Fibroblast of gingiva (primary cell): ENCODE measurements around the gene PRKN.

Source experiments
- DNase-seq: peaks from one replicate; pipeline ENCODE4 v3.0.0-alpha.2; 2011; ENCODE audit warnings: low read depth

PRKN gene

DNA sequence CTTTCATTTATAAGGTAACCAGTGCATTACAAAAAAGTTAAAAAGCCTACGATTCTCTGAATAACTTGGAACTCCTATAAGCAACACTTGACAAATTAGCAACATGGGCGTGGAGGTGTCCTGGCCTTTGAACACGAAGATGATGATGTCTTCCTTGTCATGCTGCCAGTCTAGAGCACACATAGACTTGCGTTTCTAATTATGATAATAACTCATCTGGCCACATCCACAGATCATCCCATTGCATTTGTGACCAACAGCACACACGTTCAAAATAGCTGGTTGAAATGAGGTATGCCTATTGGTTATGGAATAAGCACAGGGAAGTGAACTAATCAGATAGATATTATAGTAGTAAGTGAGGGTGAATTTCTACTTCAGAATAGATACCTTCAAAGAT lies 608.9 kb downstream of the PRKN start:
- DNase-seq: no peak

DNA sequence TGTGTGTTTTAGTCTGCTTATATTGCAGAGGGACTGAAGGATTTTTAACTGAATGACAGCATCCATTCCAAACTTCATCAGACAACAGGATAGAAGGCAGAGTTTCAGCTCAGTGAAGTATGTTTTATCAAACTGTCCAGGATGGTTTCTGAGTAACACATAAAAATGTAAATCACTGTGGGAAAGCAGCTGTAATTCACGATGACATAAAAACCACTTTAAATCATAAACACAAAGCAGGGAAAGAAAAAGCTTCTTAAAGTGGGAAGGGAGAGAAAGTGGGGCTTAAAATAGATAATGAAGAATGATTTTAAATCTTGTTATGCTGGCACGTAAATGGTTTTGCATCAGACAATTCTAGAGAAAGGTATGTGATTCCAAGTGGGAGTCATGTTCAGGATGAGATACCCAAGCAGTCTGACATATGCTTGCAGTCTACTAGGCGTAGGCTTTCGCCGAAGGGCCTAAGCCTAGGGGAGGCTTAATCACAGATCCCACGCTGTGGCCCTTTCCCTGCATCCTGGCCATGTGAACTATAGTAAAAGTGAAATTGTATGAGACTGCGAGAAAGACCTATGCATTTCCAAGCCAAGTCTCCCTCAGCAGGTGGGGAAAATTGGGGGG lies 610.6 kb downstream of the PRKN start:
- DNase-seq: no peak

DNA sequence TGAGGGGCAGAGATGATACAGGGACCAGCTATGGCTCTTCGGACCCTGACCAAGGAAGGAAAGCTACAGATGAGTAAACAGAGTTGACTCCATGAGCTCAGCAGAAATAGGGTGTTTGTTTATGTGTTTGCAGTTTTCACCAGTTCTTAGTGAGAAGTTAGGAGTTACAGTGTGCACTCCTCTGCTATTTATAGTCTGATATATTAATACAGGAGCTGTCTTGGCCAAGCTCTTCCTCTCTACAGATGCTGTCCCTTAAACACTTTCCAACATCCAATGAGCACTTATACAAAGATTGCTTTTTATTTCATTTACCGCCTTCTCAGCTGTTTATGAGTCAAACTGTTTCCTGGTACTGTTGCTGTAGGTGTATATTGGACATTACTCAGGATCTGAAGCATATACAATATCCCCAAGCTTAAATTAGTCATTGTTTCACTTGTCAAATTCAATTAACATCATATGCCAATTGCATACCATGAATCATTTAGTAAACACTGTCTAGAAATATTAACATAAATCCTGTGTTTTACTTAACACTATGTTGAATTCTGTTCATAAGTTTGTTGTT lies 618.0 kb downstream of the PRKN start:
- DNase-seq: peak; percentile 57

DNA sequence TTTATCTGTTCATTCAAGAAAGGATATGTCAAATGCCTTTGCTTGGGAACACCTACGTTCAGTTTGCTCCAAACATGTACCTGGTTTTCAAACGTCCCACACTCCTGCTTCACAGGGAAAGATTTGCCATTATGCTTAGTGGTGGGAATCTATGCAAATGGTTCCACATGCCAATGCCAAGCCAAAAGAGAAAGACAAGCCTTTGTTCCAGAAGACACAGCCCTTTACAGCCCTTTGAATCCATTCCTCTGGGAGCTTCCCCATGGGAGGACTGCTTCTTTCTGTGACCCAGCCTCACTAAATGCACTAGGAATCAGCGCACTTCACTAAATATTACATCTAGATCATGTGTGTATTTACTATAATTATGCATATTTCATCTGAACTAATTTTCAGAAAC lies 619.5 kb downstream of the PRKN start:
- no peak for DNase-seq

DNA sequence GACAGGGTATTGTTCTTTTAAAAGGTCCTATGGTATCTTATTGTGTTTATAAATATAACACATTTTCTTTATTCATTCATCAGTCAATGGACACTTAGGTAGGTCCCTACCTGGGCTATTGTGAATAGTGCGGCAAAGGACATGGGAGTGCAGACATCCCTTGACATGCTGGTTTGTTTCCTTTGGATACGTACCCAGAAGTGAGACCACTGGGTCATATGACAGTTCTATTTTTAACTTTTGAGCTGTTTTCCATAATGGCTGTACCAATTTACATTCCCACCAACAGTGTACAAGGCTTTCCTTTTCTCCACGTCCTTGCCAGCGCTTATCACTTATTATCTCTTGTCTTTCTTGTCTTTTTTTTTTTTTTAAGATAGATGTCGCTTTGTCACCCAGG lies 627.5 kb downstream of the PRKN start:
- DNase-seq: no peak

DNA sequence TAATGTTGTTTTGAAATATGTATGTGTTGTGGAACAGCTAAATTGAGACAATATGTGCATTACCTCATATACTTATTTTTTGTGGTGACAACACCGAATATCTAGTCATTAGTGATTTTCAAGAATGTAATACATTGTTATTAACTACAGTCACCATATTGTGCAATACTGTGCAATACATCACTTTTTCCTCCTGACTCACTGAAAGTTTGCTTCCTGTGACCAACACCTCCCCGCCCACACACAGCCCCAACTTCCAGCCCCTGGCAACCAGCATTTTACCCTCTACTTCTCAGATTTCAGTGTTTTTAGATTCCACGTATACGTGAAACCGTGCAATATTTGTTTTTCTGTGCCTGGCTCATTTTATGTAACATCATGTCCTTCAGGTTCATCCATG lies 627.9 kb downstream of the PRKN start:
- peak; percentile 95 for DNase-seq

DNA sequence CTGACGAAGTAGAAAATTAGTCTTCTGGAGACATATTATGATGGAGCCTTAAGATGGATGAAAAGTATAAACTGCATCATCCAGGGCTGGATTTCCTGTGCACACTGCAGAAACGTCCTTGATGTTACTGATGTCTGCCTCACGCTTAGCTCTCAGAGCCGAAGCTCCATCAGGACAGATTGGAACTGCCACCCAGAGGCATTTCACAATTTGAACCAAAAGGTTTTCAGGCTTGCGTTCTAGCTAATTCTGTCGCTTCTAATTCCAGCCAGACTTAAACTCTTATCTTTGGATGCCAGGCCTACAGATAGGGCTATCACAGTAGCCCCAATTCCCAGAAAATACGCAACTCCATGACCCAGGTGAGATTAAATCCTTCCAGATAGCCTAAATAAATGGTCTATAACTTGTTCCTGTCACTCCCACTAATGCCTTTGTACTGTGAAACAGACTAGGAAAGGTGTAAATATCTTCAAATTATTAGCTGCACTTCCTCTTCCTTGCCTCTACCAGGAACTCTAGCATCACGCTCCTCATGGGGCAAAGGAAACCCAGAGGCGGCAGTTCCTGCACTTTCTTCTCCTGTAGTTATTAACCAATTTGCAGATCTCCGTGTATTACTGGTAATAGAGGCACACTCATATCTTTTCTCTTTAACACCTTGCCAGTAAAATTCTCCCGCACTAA lies 634.6 kb downstream of the PRKN start:
- DNase-seq: no peak

DNA sequence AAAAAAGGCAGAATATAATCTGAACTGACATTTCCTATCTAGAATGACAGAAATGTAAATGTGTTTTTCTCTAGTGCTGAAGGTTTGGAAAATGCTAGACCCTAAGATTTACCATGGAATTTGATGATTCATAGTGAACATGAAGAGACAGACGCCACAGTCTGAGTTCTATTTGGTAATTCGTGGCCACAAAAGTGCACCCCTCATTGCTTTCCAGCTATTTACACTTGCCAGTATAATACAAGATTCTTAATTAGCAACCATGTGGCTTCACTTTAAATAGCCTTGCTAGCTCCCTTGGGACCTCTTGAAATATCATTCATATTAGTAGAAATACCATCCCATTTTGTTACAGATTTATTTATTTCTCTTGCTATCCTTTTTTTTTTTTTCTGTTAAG lies 636.8 kb downstream of the PRKN start:
- peak; percentile 93 for DNase-seq

DNA sequence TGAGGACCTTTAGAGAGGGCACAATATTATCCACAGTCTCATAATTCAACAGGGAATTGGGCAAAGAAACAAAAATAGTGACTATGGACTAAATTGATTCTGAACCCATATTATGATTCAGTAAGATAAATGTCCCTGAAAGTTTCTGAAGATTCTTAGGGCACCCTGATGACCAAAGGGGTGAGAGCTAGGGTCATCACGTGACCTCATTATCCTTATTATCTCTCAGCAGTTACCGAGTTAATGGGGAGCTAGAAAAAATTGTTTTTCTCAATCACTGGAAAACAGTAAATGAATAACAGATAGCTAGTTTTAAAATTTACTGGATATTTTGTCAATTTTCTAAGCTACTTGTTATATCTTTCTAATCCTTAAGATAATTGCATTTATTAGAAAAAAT lies 639.5 kb downstream of the PRKN start:
- DNase-seq: no peak

DNA sequence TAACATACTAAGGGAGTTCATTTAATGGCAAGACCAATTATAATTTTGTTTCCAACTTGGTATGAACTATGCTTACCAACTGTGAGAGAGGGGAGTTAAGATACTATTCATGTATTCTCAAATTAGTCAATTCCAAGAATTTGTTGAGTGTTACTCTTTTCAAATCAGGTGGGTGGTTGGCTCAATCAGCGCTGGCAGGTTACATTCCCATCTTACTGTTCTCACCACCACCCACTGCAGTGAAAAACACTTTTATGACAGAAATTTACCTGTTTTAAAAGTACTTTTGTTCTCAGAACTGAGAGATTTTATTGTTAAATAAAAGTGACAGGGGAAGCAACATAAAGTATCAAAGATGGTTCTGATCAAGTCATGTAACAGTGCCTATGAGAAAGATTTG lies 642.0 kb downstream of the PRKN start:
- DNase-seq: no peak

DNA sequence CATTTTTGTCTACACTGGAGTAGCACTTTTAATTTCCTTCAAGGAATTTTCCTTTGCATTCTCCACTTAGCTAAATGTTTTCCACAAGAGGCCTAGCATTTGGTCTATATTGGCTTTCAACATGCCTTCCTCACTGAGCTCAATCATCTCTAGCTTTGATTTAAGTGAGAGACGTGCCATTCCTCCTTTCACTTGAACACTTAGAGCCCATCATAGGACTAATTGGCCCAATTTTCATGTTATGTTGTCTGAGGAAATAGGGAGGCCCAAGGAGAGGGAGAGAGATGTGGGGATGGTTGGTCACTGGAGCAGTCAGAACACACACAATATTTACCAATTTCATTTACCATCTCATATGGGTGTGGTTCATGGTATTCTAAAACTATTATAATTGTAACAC lies 645.0 kb downstream of the PRKN start:
- DNase-seq: no peak

DNA sequence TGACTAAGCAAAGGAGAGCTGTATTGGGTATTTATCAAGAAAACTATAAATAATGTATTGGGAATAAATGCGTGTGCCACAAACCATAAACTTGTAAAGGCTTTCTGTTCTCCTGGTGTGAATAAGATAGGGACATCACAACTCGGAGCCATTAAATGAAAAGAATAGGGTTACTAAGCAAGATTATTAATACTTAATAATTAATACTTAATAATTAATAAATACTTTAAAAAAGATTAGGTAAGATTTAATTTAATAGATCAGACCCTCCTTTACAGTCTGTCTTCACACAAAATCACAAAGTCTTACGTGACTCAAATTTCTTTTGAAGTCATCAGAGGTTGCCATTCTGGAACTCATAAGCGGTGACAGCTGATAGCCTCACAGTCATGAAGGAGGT lies 648.9 kb downstream of the PRKN start:
- no peak for DNase-seq

DNA sequence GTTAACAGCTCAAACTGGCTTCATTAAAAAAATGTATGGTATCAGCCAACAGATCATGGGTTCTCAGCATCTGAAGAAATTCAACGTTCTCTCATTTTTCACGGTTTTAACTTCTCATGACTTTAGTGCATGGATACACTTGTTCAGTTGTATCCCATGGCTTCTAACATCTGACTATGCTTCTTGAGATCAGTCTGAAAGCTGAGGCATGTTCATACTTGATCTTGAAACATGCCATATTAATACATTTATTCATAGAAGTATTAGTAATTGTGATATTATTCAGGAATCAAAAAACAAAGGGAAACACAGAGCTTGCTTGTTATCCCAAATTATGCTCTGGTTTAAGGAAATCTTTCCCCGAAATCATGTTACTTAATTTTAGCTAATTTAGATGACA lies 649.4 kb downstream of the PRKN start:
- DNase-seq: no peak

DNA sequence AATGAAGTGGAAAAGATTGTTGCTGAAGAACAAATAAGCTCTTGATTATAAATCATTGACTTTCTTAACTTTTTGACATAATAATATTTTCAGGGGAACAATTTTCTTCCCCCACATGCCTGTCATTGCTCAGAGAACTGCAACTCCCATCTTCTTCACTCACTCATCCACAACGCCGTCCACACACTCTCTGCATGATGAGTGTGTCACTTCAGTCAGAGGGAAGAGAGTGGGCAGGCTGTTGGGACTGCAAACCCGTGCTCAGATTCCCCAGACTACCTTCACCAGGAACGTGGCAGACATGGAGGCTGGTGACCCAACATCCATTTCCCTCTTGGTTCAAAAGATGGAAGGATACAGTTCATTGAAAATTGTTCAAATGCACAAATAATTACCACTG lies 650.8 kb downstream of the PRKN start:
- DNase-seq: no peak

DNA sequence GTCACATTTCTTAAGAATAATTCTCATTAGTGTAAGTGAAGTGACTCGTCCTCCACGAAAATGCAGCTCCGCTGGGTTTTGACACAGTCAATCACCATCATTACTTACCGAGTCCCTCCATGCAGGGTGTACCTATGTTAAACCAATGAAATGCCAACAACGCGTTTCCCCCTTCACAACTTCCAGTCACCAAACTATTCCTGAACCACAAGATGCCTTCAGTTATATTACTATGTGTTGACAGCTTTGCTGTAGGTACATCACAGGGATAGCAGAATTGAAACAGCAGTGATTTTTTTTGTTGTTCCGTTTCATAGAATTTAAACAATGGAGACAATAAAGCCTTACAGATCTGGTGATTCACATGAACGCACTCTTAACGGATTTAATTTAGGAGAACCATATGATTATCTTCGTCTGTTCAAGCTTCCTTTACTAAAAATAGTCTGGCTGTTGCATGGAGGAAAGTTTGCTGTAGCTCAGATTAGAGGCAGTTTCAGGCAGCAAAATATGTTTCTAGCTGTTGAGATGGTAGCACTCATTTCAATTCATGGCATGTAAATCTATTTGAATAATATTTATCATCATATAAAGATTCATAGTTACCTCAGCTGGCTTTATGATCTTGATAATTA lies 652.8 kb downstream of the PRKN start:
- DNase-seq: no peak

DNA sequence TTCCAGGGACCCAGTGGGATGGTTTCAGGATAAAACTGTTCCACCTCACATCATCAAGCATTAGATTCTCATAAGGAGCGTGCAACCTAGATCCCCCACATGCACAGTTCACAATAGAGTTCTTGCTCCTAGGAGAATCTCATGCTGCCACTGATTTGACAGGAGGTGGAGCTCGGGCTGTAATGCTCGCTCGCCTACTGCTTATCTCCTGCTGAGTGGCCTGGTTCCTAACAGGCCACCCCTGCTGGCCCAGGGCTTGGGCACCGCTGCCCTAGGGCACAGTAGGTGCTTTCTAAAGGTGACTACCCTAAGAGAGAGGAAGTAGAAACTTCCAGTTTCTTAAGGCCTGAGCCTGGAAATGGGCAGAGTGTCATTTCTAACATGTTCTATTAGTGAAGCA lies 656.9 kb downstream of the PRKN start:
- DNase-seq: no peak

DNA sequence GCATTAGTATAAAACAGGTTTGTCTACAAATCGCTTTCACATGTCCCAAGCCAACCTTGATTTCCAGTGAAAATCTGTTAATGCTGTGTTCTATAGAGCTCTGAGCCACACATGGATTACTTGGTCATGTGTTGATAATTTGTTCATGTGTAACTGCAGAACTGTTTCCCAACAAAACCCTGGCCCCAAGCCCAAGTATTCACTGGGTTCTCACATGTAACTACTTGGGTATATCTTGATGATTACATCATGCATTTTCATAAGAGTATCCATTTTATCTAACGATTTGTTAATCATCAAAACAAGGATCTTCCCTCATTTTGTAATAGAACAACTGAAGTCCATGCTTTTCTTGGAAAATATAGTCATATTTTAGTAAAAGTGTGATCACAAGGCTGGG lies 657.6 kb downstream of the PRKN start:
- peak; percentile 57 for DNase-seq

DNA sequence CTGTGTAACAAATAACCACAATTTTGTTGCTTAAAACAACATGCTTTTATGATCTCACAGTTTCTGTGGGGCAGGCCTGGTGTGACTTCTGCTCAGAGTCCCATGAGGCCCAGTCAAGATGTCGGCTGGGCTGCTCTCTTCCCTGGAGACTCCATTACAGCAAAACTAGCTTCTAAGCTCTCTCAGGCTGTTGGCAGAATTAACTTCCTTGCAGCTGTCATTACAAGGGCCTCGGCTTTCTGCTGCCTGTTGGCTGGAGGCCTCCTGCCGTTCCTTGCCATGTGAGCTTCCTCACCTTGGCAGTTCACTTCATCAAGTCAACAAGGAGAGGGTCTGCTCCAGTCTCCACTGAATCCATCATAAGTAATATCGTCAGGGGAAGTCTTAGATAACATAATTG lies 659.2 kb downstream of the PRKN start:
- DNase-seq: no peak

DNA sequence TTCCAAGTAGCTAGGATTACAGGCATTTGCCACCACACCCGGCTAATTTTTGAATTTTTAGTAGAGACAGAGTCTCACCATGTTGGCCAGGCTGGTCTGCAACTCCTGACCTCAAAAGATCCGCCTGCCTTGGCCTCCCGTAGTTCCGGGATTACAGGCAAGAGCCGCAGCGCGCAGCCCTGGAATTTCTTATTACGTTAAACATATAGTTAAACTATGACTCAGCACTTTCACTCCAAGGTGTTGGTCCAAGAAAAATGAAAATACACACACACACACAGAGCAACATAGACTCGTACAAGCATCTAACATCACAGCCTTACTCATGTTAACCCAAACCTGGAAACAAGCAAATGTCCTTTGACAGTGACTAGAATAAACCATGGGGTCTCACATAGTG lies 663.9 kb downstream of the PRKN start:
- no peak for DNase-seq

DNA sequence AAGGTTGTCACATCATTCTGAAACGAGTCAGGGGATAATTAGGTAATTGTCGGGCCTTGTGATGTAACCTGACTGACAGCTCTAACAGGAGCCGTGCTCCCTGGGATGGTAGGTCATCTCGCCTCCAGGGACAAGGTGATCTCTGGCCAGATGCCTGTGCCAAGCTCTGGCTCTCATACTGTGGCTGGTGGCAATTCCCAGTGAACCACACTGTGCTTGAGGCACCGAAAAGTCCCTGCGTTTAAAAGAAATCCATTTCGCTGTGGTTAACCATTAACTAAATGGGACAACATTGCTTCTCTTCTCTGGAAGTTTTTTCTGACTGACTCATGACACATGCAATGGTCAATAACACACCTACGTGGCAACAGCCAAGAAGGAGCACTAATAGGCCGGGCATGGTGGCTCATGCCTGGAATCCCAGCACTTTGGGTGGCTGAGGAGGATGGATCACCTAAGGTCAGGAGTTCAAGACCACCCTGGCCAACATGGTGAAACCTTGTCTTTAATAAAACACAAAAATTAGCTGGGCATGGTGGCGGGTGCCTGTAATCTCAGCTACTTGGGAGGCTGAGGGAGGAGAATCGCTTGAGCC lies 669.2 kb downstream of the PRKN start:
- no peak for DNase-seq

DNA sequence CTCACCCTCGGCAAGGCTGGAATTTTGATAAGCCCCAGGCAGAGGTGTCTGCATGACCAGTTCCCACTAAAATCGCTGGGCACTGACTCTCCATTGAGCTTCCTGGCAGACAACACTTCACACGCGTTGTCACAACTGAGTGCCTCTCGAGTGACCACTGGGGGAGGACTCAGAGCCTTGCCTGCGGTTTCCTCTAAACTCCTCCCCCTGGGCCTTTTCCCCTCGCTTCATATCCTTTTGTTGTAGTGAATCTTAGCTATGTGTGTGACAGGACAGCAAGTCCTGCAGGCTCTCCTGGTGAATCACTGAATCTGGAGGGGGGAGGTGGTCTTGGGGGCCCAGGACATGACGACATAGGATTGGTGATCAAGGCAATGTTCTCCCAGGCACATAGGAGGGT lies 670.8 kb downstream of the PRKN start:
- DNase-seq: peak; percentile 27

DNA sequence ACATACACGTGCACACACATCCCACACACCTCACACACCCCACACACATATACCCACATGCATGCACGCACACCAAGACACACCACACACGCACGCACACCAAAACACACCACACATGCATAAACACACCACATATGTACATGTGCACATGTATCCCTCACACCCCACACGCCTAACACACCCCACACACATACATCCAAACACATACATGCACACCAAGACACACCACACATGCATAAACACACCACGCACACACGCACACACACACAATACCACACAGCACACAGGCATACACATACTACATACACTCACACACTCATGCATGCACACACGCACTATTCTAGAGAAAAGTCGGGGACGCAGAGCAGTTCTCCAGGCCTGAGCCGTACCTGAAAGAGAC lies 671.5 kb downstream of the PRKN start:
- DNase-seq: no peak

DNA sequence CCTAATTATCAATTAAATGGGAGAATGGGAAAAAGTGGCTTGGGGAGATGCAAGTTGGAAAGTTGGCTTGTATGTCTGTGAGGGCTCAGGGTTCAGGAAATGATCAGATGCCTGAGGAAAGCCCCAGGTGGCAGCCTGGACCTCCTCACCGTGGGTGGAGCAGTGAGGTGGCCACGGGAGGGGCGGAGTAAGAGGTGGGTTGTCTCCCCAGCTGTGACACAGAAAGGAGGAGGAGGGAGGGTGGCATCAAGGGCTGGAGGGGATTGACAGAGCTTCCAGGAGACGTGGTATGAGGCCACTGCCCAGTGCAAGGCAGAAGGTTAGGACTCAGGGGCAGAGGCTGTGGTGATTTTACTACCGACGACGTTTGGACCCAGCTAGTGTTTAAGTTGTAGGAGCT lies 672.2 kb downstream of the PRKN start:
- DNase-seq: no peak
